HG02840 (cell line): ENCODE results near the gene COL21A1.

Experiments
- ATAC-seq: cut with Tn5 transposase; IDR thresholded peaks from one replicate; pipeline ENCODE4 v1.9.1; 2021; ENCODE audit warnings: mild to moderate bottlenecking, moderate library complexity, moderate number of reproducible peaks; ENCODE audit not compliant: unreplicated experiment, low FRiP score

Gene COL21A1

GRCh38 chr6:56143796-56144195, 103.6 kb downstream of the COL21A1 start:
- ATAC-seq: no peak

- ATAC-seq: no peak
These were observed 107.3 kb downstream of the COL21A1 start for GRCh38 chr6:56140090-56140489.

DNA sequence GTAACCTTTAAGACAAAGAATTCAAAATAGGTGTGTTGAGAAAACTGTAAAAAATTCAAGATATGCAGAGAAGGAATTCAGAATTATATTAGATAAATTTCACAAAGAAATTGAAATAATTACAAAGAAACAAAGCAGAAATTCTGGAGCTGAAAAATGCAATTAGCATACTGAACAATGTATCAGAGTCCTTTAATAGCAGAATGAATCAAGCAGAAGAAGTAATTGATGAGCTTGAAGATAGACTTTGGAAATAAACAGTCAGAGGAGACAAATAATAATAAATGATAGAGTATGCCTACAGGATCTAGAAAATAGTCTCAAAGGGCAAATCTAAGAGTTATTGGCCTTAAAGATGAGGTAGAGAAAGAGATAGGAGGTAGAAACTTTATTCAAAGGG, 131.7 kb downstream of the COL21A1 start:
- no peak for ATAC-seq

DNA sequence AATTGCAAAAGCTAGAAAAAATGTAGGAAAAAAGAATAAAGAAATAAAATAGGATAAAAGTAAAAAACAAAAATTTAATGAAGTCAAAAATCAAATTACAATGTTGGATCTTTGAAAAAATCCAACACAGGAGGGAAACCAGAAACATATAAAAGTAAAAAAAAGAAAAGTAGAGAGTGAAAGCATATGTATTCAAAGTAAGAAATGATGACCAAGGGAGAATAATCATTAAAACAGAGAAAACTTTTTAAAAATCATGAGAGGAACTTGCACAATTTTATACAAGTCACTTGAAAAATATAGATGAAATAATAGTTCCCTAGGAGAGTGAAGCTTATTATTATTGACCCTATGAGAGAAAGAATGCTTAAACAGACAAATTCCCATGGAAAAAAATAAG, 138.2 kb downstream of the COL21A1 start:
- ATAC-seq: no peak

GRCh38 chr6:56106231-56106630, 141.1 kb downstream of the COL21A1 start:
- ATAC-seq: no peak

DNA sequence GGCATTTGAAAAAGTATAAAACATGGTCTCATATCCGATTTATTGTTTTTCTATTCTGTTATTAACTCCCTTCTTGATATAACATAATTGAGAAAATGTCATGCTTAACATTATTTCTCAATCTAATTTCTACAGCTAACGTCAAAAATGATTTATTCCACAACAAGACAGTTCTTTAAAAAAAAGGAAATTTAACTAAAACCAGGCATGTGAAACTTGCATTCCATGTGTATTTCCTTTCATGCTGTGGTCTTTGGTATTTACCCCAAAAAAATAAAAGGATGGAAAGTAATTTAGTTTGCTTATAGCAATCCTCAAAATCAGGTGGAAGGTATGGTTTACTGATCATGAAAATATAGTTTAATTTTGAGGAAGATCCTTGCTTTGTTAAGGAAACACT, 142.8 kb downstream of the COL21A1 start:
- no peak for ATAC-seq

DNA sequence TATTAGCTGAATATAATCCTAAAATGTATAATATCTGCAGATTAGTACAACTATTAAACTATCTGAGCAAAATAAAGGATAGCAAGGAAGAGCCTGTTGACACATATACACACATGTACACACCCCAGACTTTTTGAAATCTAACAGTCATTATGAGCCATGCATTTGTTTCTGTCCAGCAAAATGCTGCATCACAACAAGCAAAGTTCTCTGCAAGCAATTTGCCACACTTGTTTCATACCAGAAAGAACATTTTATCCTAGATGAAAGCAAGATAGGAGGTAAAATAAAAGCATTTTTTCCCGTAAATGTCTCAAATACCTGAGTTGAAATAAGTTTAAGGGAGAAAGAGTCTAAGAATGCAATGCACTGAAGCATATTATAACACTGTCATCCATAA, 145.2 kb downstream of the COL21A1 start:
- no peak for ATAC-seq

GRCh38 chr6:56101141-56101553, 146.2 kb downstream of the COL21A1 start:
- ATAC-seq: no peak

DNA sequence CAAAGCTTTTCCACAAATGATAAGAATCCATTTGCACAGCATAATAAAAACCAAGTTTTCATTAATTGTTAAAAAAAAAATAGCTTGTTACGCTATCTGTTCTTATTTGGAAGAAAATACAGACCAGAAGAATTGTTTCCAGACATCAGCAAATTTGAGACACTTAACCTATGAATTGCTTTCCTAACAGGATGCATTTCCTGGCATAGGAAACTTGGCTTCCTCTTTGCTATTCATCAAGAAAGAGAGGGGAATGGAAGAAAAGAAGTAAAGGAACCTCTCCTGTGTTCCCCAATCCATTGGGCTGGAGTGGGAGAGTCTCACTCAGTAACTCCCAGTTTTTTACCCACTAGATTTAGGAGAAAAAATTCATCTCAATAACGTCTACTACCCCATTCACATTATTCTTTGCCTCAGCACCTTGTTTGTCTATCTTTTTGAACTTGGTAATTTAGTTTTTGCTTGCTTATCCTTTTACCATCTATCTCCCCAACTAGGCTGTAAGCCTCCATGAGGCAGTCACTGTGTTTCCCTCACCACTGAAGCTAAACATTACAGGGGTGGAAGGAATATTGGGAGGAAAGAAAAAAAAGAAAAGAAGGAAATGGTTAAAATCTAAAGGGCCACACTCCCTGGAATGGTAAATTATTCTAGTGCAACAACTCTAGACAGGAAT, 150.3 kb downstream of the COL21A1 start:
- ATAC-seq: no peak

DNA sequence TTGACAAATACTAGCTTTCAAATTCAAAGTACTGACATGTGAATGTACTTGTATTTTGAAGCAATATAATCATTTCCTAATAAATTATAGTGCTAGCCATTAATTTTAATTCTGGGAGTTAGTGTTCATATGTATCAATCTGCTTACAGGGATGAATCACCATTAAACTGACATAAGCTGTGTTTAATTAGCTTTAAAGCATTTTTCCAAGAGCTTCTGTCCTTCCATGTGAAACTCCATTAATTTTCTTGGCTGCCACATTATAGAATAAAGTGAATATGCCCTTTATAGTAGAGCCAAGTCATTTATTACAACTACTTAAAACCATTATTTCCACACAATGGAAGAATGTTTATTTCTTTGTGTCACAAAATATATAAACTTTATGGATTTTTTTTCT, 150.8 kb downstream of the COL21A1 start:
- no peak for ATAC-seq

DNA sequence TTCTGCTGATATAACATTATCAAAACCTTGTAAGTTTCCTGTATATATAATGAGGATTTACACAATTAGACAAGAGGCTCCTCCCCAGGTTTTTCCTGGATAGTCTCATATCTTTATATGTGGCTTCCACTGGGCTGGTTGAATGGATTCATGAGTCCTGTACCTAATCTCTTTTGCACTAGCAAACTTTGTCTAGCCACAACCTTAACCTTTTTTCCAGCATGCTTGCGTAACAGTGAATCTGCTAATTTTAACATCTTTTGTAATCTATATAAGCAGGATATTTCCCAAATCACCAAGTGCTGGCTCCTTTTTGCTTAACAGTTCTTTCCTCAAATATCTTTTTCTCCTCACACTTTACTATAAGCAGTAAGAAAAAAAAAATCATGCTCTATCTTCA, 153.6 kb downstream of the COL21A1 start:
- ATAC-seq: no peak

- ATAC-seq: no peak
These were observed 156.1 kb downstream of the COL21A1 start for GRCh38 chr6:56091159-56091869.

DNA sequence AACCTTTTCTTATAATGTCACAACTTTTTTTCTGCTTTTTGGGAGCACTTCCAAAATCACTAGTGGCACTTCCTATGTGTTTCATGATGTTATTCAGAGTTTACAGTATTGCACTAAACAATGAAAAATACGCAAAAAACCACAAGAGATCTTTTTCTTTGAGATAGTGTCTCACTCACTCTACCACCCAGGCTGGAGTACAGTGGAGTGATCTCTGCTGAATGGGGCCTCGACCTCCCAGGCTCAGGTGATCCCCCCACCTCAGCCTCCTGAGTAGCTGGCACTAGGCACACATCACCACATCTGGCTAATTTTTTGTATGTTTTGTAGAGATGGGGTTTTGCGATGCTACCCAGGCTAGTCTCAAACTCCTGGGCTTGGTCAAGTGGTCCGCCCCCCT, 158.7 kb downstream of the COL21A1 start:
- ATAC-seq: no peak

DNA sequence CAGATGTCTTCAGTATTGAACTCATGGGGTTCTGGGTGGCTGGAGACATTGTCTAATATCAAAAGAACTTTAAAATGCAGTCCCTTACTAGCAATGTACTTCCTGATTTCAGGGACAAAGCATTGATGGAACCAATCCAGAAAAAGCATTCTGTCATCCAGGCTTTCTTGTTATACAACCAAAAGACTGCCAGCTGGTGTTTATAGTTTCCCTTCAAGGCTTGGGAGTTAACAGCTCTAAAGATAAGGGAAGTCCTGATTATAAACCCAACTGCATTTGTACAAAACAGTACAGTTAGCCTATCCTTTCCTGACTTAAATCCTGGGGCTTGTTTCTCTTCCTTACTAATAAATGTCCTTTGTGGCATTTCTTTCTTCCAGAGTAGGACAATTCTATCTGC, 160.0 kb downstream of the COL21A1 start:
- no peak for ATAC-seq

GRCh38 chr6:56079751-56080540, 167.4 kb downstream of the COL21A1 start:
- ATAC-seq: no peak

- no peak for ATAC-seq
These were observed 171.3 kb downstream of the COL21A1 start for GRCh38 chr6:56076033-56076432.

GRCh38 chr6:56073761-56074160, 173.6 kb downstream of the COL21A1 start:
- no peak for ATAC-seq

DNA sequence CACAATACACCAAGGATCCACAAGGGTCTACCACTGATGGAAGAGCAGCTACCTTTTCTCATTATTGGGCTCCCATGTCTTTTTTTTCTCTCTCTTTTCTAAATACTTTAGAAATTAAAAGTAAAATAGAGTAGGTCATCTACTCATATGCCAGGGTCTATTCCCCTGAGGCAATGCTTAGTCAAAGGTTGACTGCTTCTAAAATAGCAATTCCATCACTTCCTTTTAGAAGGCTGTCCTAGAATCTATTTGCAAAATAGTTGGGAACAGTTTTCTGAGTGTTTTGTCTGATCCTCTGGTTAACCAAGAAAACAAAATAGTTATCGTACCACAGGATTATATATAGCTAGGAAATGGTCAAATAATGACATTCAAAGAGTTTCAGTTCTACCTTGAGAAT, 174.1 kb downstream of the COL21A1 start:
- no peak for ATAC-seq

DNA sequence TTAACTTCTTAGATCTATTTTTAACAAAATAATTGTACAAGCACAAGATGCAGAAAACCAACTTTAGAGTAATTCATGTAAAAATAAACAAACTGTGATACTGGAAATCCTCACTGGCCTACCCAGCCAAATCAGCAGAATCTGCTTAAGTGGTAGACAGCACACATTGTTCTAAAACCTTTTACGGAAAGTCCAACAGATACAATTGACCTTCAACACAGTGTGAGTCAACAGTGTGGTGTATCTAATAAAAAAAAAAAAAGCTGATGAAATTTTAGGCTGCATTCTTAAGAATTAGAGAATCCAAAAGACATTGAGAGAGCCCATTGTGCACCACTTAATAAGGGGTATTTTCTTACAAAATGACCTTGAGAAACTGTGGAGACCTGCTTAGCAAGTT, 174.5 kb downstream of the COL21A1 start:
- ATAC-seq: no peak

DNA sequence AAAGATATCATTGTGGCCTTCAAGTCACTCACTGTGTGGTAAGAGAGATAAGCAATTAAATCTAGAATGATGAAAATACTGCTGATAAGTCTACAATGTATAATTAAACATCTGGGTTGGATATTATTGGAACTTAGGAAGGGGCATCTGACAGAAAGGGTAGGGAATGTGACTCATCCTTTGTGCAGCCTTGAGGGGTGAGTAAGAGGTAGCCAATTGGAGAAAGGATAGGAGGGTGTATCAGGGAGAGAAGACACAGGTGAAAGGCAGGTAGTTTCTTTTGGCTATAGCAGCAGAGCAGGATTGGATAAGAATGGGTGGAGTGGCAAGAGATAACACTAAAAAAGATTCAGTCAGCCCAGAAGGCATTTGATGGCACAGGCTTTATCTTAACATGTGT, 182.0 kb downstream of the COL21A1 start:
- ATAC-seq: no peak

DNA sequence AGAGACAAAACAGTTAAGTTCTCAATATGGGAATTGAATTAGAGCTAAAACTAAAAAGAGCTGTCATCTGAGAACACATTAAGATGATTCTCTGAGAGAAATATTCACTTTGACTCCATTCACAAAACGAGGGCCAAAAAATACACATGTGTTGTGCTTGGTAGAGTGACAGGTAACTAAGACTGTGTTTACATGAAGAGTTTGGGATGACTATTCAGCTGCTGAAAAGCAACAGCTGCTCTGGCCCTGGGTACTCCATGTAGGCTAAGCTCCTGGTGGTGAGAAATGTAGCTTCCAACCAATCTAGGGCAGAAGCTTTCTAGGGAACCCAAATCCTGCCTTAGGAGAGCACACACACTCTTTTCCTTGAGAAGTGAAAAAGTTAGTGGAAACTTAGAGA, 184.5 kb downstream of the COL21A1 start:
- no peak for ATAC-seq

GRCh38 chr6:56058636-56059035, 188.7 kb downstream of the COL21A1 start:
- no peak for ATAC-seq
